PC-9 (cell line): ENCODE results near the gene AOPEP. TPM values are rescaled to one million over a fixed set of nuclear protein-coding genes. Genes with fewer than 3 reads are reported as not detected.

Source experiments
- BruUV-seq: library from RNA; stranded (reverse); fragments of 400-500 nt; replicated peaks from 2 replicates; lab custom pipeline; 2021; lab: Mats Ljungman, UMichigan
- CTCF ChIA-PET: fragments of 300-600 bp; sonication (Branson Sonifier 250); formaldehyde crosslinking; loops from one replicate; lab custom pipeline; 2022; ENCODE audit warnings: antibody characterized with exemption; lab: Charles Lee
- POLR2A ChIA-PET: fragments of 300-600 bp; sonication (Branson Sonifier 250); formaldehyde crosslinking; loops from one replicate; lab custom pipeline; 2022; ENCODE audit warnings: antibody characterized with exemption; ENCODE audit not compliant: unreplicated experiment; lab: Charles Lee
- DNase-seq, 2 experiments: peaks; one replicate each; pipeline versions ENCODE4 v3.0.0 to v3.0.0-alpha.2; 2015 to 2022; ENCODE audit warnings: mixed read lengths in 1 of 2
- H2AFZ ChIP-seq: fragments of 200-600 bp; sonication (generic); 2 replicates; pipeline ENCODE4 v1.8.1; 2017; ENCODE audit warnings: antibody characterized with exemption
- H3F3A ChIP-seq: fragments of 200-600 bp; sonication (generic); 2 replicates; pipeline ENCODE4 v1.8.1; 2017; ENCODE audit warnings: antibody characterized with exemption, mild to moderate bottlenecking, low read depth; ENCODE audit not compliant: insufficient read depth
- H3K27ac ChIP-seq: fragments of 200-600 bp; sonication (generic); 2 replicates; pipeline ENCODE4 v1.6.1; 2016; ENCODE audit warnings: mixed run types
- H3K27me3 ChIP-seq: fragments of 200-600 bp; sonication (generic); 2 replicates; pipeline ENCODE4 v1.6.1; 2016; ENCODE audit warnings: low read depth, mixed run types; ENCODE audit not compliant: insufficient read depth
- H3K36me3 ChIP-seq: fragments of 200-600 bp; sonication (generic); 2 replicates; pipeline ENCODE4 v1.6.1; 2016; ENCODE audit warnings: low read depth, mixed run types
- H3K4me1 ChIP-seq: fragments of 200-600 bp; sonication (generic); replicated peaks from 2 replicates; pipeline ENCODE4 v1.6.1; 2016; ENCODE audit warnings: mixed run types; ENCODE audit not compliant: insufficient read depth
- H3K4me2 ChIP-seq: fragments of 200-600 bp; sonication (generic); 2 replicates; pipeline ENCODE4 v1.6.1; 2017; ENCODE audit warnings: mixed run types
- H3K4me3 ChIP-seq: fragments of 200-600 bp; sonication (generic); 2 replicates; pipeline ENCODE4 v1.6.1; 2016; ENCODE audit warnings: mixed run types
- H3K79me2 ChIP-seq: fragments of 200-600 bp; sonication (generic); 2 replicates; pipeline ENCODE4 v1.6.1; 2017; ENCODE audit warnings: low read depth, mixed run types
- H3K9me2 ChIP-seq: fragments of 200-600 bp; sonication (generic); 2 replicates; pipeline ENCODE4 v1.8.1; 2017; ENCODE audit warnings: mild to moderate bottlenecking; ENCODE audit not compliant: insufficient read depth
- H3K9me3 ChIP-seq: fragments of 200-600 bp; sonication (generic); 2 replicates; pipeline ENCODE4 v1.8.1; 2016; ENCODE audit warnings: low read depth; ENCODE audit not compliant: insufficient read depth
- H4K20me1 ChIP-seq: fragments of 200-600 bp; sonication (generic); 2 replicates; pipeline ENCODE4 v1.8.1; 2017; ENCODE audit not compliant: insufficient read depth
- CTCF ChIP-seq: fragments of 200-600 bp; sonication (generic); conservative IDR thresholded peaks from 2 replicates; pipeline ENCODE4 v1.6.1; 2017; ENCODE audit warnings: mixed run types, antibody characterized with exemption, mild to moderate bottlenecking, moderate library complexity
- EZH2 ChIP-seq: fragments of 200-600 bp; sonication (generic); IDR thresholded peaks from 2 replicates; pipeline ENCODE4 v1.8.0; 2017; ENCODE audit warnings: antibody characterized with exemption, low read depth
- intact Hi-C: fragments of 100-400 bp; cut with micrococcal nuclease; formaldehyde crosslinking; loops from one replicate; pipeline ENCODE4 v1.10.0; 2022; ENCODE audit not compliant: unreplicated experiment
- total RNA-seq: library from RNA; stranded (reverse); gene quantifications from 2 replicates; pipeline ENCODE4 v1.2.3, GENCODE V29; 2021

Gene AOPEP
- total RNA-seq, 1 experiment from 2014 or later: 90.0 TPM

- Histone ChIP-seq H3K9me3 (no peaks in the 10 kb centered on the region), H3F3A (peaks cover 48% of the 10 kb centered on the region), H3K4me3 (no peak overlapping the region), H3K27ac (peak overlapping the region; percentile 17; the same call in 1 of the 2 replicates), H4K20me1 (peaks cover 44% of the 10 kb centered on the region), H3K36me3 (peaks cover 82% of the 10 kb centered on the region), H3K79me2 (peaks cover 98% of the 10 kb centered on the region), H3K4me2 (no peak overlapping the region), H3K4me1 (peaks cover 14% of the 10 kb centered on the region), H3K9me2 (no peaks in the 10 kb centered on the region), H3K27me3 (no peaks in the 10 kb centered on the region), H2AFZ (no peak overlapping the region)
- POLR2A ChIA-PET: no interaction called here
- intact Hi-C loops: no loop called here
- no peak for DNase-seq
- no TSS peak for BruUV-seq
- CTCF ChIA-PET: no interaction called here
- no peak for TF ChIP-seq CTCF
- TF ChIP-seq EZH2: no peak
These were observed 296.2 kb downstream of the AOPEP start for GRCh38 chr9:95022657-95023056.

- Histone ChIP-seq H3K4me3 (no peak overlapping the region), H3K9me3 (no peaks in the 10 kb centered on the region), H3K79me2 (peaks cover 98% of the 10 kb centered on the region), H2AFZ (no peak overlapping the region), H3K27ac (peak overlapping the region; percentile 17), H3K4me1 (peaks cover 11% of the 10 kb centered on the region), H3K27me3 (no peaks in the 10 kb centered on the region), H4K20me1 (peaks cover 51% of the 10 kb centered on the region), H3K4me2 (no peak overlapping the region), H3K9me2 (no peaks in the 10 kb centered on the region), H3F3A (peaks cover 47% of the 10 kb centered on the region), H3K36me3 (peaks cover 84% of the 10 kb centered on the region)
- TF ChIP-seq EZH2 (no peak), CTCF (no peak)
- ChIA-PET POLR2A (interaction anchor here (0.7 kb wide), 1 partner anchor 17 kb away, joined by 3 read pairs; no protein-coding TSS in a partner anchor), CTCF (no interaction called here)
- DNase-seq: no peak
- no TSS peak for BruUV-seq
- intact Hi-C loops: no loop called here
These were observed 296.9 kb downstream of the AOPEP start for GRCh38 chr9:95023217-95024003.

GRCh38 chr9:95024097-95024671 is 297.7 kb downstream of the AOPEP start:
- Histone ChIP-seq H3K4me2 (no peak overlapping the region), H2AFZ (no peak overlapping the region), H3K36me3 (peaks cover 76% of the 10 kb centered on the region), H3K79me2 (peaks cover 98% of the 10 kb centered on the region), H3F3A (peaks cover 44% of the 10 kb centered on the region), H3K4me1 (peaks cover 9% of the 10 kb centered on the region), H3K9me2 (no peaks in the 10 kb centered on the region), H3K4me3 (no peak overlapping the region), H3K9me3 (no peaks in the 10 kb centered on the region), H3K27ac (peak overlapping the region; percentile 17), H4K20me1 (peaks cover 57% of the 10 kb centered on the region), H3K27me3 (no peaks in the 10 kb centered on the region)
- BruUV-seq: no TSS peak
- DNase-seq: no peak
- CTCF ChIA-PET: no interaction called here
- no peak for TF ChIP-seq CTCF
- no peak for TF ChIP-seq EZH2
- intact Hi-C loops: no loop called here
- POLR2A ChIA-PET: interaction anchor here (0.5 to 0.7 kb wide), 2 partner anchors 231 to 857 kb away, joined by 3 to 4 read pairs; no protein-coding TSS in a partner anchor
